Breast epithelium (tissue), 3 donors: ENCODE measurements around the gene BRINP3.

Source experiments
- CTCF ChIP-seq, 3 donors: fragments of 450-650 bp; IDR thresholded peaks; one replicate each; pipeline ENCODE4 v1.5.1; 2016 to 2017; ENCODE audit warnings: antibody characterized with exemption in 3 of 3, mild to moderate bottlenecking in 3 of 3, moderate library complexity in 3 of 3
- POLR2A ChIP-seq: fragments of 450-650 bp; IDR thresholded peaks from one replicate; pipeline ENCODE4 v1.6.1; 2016; ENCODE audit warnings: antibody characterized with exemption, mild to moderate bottlenecking, moderate library complexity

- no peak for TF ChIP-seq POLR2A
- TF ChIP-seq CTCF (IDR thresholded peaks at IDR 0.05), result no peak
Observed at GRCh38 chr1:190475421-190476141, 2.1 kb downstream of the BRINP3 start.
